Stimulated activated CD4-positive, alpha-beta T cell treated with anti-CD3 and anti-CD28 coated beads, Interleukin-2, amount 100 ng/mL, for 4 hours (primary cell): ENCODE measurements around the gene SERPINA3.
"Not testable (repeated sequence)": the region's sequence is repeated elsewhere in the genome, so short reads cannot be mapped to it uniquely, and the experiment has no call there.

ENCODE experiments used
- DNase-seq: peaks from one replicate; pipeline ENCODE4 v3.0.0-alpha.2; 2020; ENCODE audit warnings: low read depth

Gene SERPINA3

DNA sequence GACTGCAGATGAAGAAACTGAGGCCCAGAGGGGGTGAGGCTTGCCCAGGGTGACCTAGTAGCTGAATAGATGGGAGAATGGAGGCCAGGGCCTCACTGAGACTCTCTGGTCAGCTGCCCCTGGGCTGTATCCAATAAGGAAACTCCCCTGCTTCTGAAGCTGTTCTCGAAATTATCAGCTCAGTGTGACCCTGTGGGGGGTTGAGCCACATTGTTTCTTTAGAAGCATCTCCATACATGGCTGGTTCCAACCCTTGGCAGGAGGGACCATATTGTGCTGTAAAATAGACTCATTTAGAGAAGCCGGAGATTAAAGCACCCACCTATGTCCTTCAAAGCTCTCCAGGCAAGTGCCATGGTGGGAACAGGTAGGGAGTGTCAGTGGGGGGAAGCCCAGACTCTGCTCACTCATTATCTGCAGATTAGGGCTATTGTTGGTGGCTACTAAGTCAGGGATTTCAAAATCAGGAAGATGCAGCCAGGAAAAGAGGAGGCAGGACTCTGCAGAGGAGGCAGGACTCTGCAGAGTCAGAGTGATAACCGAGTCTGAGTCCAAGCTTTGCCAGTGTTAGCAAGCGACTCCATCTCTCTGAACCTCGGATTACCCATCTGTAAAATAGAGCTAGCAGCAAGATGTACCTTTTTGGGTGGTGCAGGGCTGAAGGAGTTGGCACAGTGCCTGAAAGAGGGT lies 27.5 kb upstream of the SERPINA3 start:
- DNase-seq = no peak

DNA sequence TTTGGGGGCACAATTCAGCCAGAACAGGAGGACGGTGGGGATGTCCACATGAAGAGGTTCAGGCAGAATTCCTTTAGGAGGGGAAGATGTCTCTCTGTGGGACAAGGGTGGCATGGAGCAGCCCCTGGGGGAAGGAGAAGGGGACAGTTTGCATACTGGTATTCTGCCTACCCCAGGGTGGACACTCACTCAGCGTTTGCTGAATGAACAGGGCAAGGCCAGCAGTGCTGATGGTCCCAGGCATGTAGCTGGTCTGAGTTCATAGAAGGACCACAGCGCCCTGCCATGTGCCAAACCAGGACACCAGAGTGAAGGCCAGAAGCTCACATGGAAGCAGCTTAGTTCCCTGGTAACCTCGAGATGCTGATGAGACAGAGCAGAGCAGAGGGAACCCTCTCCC lies 25.6 kb upstream of the SERPINA3 start:
- no peak for DNase-seq

DNA sequence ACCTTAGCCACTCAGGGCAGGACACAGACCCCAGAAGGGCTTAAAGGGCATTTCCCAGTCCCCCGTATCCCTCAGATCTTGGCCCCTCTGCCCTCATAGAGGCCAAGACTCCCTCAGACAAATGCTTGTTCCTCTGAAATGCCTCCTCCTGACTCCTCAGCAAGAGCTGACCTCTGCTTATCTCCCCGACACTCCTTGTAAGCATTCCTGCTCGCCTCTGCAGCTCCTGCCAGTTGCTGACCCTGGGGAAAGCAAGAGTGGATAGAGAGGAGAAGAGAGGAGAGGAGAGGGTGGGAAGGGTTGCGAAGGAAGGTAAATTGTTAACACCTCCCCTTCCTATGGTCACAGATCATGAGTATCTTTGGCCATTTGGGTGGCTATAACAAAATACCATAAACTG lies 23.9 kb upstream of the SERPINA3 start:
- DNase-seq = no peak

DNA sequence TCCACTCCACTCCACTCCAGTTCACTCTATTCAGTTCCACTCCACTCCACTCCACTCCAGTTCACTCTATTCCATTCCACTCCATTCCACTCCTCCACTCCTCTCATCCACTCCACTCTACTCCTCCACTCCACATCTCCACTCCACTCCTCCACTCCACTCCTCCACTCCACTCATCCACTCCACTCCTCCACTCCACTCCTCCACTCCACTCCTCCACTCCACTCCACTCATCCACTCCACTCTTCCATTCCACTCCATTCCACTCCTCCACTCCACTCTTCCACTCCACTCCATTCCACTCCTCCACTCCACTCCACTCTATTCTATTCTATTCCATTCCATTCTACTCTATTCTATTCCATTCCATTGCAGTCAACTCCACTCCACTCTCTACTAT lies 21.1 kb upstream of the SERPINA3 start:
- DNase-seq = no peak

DNA sequence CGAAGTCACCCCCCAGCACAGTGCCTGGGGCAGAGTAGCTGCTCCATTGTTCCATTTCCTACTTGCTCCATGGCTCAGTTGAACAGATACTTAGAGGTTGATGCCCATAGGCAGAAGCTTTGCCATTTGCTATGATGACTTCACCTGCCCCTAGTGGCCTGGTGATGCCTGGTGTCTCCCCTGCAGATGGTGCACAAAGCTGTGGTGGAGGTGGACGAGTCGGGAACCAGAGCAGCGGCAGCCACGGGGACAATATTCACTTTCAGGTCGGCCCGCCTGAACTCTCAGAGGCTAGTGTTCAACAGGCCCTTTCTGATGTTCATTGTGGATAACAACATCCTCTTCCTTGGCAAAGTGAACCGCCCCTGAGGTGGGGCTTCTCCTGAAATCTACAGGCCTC lies 20.3 kb upstream of the SERPINA3 start:
- no peak for DNase-seq

DNA sequence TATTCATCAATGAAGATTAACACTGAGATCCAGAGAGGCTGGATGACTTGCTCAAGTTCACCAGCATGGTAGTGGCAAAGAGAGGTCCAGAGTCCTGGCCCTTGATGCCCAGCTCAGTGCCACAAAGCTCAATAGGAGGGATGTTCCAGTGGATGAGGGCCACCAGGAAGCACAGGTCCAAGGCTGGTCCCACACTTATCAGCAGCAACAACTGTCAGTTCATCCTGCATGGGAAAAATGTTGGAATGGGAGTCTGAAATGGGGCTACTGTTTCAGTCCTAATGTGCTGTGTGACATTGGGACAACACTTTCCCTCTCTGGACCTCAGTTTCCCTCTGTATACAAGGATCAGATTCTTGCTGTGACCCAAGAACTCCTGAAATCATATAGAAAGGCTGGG lies 19.7 kb upstream of the SERPINA3 start:
- no peak for DNase-seq

DNA sequence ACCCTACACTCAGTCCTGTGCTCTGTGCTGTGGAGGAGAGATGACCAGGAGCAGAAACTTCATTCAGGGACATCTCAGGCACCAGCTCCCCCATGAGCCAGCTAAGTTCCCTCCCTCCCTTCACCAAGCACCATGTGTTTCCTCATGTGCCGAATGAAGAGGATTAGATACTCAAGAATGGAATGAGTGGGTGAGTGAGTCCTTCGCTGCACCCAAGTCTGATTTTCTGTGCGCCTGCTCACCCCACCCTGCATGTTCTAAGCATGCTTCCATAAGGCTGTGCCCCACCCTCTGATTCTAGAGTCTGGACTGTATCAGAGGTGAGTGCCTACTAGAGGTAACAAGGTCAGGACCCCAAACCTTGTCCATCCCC lies 18.8 kb upstream of the SERPINA3 start:
- DNase-seq = no peak

DNA sequence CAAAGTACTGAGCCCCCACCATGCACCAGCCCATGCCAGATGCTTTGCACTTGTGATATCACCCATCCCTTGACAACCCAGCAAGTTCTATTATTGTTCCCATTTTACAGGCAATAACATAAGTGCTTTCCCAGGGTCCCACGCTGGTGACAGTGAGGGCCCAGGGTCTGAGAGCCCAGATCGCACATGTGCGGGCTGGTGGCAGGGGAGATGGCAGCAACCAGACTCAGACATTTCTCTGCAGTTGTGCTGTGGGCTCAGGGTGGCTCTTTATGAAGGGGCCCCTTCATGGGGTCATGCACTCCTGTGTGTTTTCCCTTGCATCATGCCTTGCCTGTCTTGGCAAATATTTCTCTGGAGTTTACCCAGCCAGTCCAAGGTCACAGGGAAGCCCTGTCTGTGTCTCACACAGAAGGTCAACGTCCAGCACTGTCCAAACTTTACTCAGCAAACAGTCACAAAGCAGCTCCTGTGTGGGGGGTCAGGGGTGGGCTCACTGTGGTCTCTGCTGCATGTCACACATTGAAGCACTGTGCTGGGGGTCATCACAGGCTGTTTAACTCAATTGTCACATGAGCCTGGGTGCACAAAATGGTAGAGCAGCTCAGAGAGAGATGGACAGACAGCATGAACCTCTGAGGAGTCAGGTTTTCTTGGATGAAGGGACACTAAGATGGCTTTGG lies 18.3 kb upstream of the SERPINA3 start:
- DNase-seq = no peak

DNA sequence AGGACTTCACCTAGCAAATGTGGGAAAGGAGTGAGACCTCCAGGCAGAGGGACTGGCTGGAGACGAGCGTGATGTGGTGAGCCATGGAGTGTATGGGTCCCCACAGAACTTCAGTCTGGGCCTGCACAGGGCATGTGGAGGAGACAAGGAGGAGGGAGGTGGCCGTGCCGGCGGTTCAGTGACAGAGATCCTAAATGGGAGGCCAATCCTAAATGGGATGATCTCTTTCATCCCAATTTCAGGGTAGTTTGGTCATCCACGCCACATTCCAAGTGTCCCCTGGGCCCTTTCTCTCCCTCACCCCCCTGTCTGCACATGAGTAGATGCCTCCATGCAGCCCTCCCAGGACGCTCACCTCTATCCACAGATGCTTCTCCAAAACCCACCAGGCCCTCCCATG lies 17.8 kb upstream of the SERPINA3 start:
- DNase-seq = no peak

DNA sequence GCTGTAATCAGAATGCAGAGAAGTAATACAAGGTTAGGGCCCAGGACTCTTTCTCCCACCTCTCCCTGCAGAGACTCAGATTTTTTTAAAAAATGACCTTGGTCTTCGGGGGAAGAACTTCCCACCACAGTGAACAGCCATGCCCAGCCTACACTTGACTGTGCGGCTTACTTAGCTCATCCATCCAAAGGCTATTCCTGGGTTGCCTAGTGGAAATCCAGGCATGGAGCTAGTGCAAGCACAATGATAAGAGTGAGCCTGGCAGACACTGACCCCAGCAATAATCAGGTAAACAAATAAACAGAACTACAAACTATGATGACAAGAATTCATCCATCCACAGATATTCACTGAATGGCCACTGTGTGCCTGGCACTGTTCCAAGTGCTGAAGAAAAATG lies 16.3 kb upstream of the SERPINA3 start:
- no peak for DNase-seq

DNA sequence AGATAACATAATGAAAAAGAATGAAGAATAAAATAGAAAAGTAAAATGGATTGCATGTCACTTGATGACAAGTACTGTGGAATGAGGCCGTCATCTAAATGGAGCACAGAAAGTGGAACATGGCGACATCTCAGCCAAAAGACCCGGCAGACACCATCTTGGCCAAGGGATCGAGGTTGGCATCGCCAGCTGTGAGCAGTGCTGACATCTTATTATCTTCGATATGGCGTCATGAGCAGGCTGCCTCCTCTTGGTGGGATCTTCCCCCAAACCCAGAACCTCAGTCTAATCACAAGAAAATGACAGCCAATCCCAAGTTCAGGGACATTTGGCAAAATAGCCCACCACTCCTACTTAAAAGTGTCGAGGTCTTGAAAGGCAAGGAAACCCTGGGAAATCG lies 15.8 kb upstream of the SERPINA3 start:
- no peak for DNase-seq

DNA sequence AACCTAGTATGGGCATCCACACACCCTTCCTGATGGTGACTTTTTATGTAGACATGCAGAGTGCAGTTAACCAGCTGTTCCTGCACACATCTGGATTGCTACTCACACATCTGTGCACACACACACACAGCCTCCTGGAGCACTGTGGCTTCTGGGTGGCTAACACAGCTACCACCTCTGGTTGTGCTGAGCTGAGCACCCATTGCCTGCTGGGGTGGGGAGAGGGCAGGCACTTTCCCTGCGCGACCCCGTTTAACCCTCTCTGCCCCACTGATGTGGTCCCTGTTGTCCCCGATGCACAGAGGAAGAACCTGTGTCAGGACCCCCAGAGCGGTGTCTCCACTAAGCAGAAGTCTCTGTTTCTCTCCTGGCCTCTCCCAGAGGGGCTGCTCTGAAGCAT lies 14.4 kb upstream of the SERPINA3 start:
- no peak for DNase-seq

DNA sequence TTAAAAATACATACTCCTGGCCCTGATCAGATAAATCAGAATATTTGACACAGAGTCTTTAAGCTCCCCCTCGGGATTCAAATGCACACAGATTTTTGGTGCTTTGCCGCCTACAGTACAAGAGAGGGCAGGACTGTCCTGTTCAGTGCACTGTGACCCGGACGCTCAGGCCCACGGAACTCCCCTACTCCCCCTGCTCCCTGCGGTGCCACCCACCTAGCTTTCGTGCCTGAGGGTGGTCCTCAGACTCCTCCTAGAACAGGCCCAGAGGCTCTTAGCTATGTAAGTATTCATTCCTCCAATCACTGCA lies 13.7 kb upstream of the SERPINA3 start:
- DNase-seq = no peak

DNA sequence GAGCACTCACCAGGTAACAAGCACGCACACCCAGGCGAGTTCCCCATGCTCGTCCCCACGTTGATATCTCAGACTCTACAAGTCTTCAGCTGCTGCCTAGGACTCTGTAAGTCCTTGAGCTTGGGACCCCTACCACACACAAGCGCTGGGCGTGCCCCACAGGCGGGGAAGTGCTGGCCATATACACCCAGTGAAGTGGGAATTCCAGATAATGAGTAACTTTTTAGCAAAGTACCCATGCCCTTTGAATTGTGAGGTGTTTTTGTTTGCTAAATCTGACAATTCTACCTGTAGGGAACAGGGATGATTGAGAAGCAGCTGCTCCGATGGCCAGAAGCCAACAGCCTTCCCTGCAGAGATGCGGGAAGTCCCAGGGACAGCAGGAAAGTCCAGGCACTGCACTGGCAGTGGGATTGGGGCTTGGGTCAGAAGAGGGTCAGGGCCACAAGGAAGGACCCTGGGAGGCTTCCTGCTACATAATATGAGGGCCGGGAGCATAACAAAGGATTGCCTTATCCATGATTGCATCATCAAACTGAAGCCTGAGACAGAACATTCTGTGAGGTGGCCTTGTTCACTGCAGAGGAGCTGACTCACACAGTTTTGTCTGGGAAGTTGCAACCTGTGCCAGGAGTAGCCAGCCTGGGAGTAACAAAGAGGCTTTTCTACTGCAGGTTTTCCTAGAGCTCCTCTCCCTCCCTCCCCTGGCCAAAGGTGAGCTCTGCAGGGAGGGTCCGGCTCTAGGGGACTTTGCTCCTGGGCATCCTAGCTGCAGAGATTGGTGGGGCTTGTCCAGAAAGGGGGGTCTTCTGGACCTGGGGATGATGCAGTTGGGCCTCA lies 13.2 kb upstream of the SERPINA3 start:
- no peak for DNase-seq

DNA sequence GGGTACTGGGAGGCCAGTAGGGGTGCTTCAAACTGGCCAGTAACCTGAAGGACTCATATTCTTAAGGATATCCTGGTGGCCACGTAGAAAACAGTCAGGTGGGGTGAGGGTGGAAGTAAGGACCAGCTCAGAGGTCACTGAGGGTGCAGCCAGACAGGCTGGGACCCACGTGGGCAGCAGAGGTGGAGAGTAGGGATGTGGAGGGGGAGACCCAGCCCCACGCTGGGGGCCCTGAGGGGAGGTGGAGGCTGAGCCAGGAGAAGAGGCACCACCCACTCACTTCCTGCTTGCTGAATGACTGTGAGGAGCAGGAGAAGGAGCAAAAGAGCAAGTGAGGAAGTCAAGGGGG lies 12.6 kb upstream of the SERPINA3 start:
- no peak for DNase-seq

DNA sequence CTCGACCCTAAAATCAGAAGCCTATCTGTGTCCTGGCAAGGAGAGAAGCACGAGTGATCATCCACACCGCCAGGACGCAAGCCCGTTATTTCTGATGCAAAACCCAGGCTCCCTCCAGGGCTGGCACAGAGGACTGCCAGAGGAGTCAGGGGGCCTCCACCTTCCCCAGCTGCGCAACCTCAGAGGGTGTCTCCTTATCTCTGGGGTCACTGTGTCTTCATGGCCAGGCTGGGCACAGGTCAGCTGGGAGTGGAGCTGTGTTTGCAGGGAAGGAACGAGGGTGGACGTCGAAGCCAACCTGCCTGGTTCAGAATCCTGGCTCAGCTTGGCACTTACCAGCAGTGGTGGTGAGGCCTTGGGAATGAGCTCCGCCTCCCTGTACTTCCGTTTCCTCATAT lies 12.0 kb upstream of the SERPINA3 start:
- DNase-seq = no peak

DNA sequence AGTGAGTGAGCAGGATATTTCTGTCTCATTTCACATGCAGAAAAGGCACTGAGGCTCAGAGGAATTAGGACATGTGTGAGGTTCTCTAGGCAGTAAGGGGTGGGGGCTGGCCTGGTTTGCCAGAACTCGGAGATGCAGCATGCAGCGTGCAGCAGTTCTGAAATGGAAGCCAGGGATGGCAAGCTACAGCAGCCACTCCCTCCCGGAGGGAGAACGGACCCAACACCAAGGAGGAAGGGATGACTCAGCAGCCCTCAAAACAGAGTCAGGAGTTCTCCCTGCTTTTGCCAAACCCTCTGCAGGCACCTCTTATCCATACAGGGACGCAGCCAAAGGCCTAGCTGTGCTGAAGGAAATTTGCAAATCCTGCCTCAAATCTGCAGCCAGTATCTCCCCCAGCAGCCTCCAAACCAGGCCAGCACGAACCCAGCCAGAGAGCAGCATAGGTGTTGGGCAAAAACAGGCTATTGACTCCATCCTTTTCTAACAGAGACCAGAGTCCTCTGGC lies 10.3 kb upstream of the SERPINA3 start:
- DNase-seq = no peak

DNA sequence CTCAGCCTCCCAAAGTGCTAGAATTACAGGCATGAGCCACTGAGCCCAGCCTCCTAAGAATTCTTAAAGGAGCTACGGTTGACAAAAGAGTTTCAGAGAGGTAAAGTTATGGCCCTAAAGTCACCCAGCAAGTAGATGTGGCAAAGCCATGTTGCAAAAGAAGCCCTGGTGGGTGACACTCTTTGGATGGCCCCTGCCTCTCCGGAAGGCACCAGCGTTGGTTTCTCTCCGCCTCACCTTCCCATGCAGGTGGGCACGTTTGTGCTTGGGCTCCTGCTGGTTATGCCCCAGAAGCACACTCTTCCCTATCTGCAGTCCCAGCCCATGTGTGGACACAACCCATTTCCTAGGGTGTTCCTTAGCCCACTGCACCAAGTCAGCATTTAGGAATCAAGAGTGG lies 9.5 kb upstream of the SERPINA3 start:
- DNase-seq = no peak

DNA sequence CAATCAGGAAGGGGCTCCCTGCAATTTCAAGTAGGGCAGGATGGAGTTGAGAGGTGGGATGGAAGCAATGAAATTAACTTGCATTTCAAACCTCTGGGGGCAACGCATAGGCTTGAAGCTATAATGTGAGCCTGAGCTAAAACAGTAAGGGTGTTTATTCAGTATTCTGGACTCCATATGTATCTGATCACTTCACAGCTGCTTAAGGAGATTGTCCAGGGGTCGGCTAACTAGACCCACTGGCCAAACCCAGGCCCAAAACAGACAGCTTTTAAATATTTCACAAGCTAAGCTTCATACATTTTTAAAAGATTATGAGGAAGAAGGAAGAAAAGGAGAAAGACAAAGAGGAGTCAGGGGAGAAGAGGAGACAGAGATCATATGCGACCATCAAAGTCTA lies 6.8 kb upstream of the SERPINA3 start:
- DNase-seq = no peak

DNA sequence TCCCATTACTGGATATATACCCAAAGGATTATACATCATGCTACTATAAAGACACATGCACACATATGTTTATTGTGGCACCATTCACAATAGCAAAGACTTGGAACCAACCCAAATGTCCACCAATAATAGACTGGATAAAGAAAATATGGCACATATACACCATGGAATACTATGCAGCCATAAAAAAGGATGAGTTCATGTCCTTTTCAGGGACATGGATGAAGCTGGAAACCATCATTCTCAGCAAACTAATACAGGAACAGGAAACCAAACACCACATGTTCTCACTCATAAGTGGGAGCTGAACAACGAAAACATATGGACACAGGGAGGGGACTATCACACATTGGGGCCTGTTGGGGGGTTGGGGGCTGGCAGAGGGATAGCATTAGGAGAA lies 3.2 kb upstream of the SERPINA3 start:
- DNase-seq = not testable (repeated sequence)

DNA sequence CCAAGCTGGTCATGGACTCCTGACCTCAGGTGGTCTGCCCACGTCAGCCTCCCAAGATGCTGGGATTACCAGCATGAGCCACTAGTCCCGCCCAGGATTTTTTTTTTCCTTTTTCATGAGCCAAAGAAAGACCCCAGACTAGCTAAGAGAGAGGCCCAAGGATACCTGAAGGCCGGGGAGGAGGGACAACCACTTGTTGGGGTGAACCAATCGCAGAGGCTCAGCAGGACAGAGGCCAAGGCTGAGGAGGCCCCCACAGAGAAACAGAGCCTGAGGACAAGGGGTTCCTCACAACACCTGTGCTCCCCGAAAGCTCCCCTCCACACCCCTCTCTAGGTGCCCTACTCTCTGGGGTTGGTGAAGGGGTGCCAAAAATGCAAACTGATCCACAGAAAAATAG lies 1.0 kb upstream of the SERPINA3 start:
- DNase-seq = no peak

DNA sequence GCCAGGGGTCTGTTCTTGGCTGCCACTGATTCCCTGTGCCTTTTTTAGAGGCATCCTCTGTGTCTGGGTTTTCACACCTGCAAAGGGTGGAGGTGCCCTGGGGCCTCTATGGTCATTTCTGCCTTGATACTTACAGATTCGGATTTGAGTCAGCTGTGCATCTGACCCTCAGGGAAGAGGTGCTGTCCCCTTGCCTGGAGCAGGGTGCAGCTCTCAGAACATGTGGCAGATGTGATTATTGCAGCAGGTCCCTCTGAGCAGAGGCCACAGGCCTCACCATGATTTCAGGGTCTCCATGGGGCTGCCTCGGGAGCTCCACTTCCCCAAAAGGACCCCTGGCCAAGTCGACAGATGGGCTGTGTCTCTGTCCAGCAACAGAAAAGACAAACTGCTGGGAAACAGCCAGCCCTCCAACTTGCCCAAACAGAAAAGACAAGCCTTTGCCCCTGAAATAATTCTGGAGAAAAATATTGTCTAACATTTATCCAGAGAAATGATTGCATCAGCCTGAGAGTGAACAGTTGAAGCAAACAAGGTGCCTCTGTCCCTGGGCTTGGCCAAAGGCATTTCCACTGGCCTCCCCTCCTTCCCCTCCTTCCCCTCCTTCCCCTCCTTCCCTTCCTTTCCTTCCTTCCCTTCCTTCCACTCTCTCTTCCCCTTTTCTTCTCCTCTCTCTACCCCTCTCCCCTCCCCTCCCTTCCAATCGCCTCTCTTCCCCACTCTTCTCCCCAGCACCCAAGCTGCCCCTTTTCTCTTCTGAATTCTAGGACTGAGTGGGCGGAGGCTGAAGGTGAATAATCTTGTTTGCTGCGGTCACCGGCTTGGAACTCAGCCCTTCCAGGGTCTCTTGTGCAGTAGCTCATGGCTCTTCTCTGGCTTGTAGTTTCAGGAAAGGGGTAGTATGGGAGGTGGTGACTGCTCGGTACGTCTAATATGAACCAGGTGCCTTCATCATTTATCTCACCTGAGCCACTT lies 676 bp downstream of the SERPINA3 start:
- DNase-seq = no peak
